Endothelial cell of umbilical vein (primary cell): ENCODE measurements around the gene SIGLEC6. TPM values are rescaled to one million over a fixed set of nuclear protein-coding genes. Genes with fewer than 3 reads are reported as not detected.

Source experiments
- BruUV-seq: library from RNA; stranded (reverse); fragments of 400-500 nt; replicated peaks from 2 replicates; lab custom pipeline; 2021; lab: Mats Ljungman, UMichigan
- CTCF ChIA-PET: fragments of 300-600, 350-600 bp; sonication (Branson Sonifier 250); formaldehyde crosslinking; loops from one replicate; lab custom pipeline; 2021; ENCODE audit warnings: antibody characterized with exemption, inconsistent platforms; lab: Charles Lee
- POLR2A ChIA-PET: fragments of 300-600, 350-600 bp; sonication (Branson Sonifier 250); formaldehyde crosslinking; loops from one replicate; lab custom pipeline; 2021; ENCODE audit warnings: antibody characterized with exemption, inconsistent platforms; lab: Charles Lee
- DNase-seq: peaks from one replicate; pipeline ENCODE4 v3.0.0-alpha.2; 2011; ENCODE audit warnings: low read depth, low spot score
- FAIRE-seq: peaks from 2 replicates; lab custom pipeline; 2011; peaks lifted over from hg19 to GRCh38; lab: Jason Lieb, UNC
- H2AFZ ChIP-seq: 2 replicates; pipeline ENCODE4 v1.6.0; 2012; ENCODE audit warnings: low read depth, low read length, control low read depth, inconsistent platforms
- H3K27ac ChIP-seq: 2 replicates; pipeline ENCODE4 v1.5.1; 2011; ENCODE audit warnings: low read depth, mild to moderate bottlenecking, control low read depth, low read length, moderate library complexity; ENCODE audit not compliant: insufficient read depth
- H3K27me3 ChIP-seq, 2 experiments: 2 replicates each; pipeline versions ENCODE4 v1.6.0 to v1.6.1; 2011; ENCODE audit warnings: low read length in 2 of 2, mixed read lengths in 1 of 2; ENCODE audit not compliant: control insufficient read depth in 2 of 2, insufficient read depth in 2 of 2
- H3K36me3 ChIP-seq, 2 experiments: 2 replicates in 1 of 2; 3 replicates in 1 of 2; pipeline ENCODE4 v1.5.1; 2011; ENCODE audit warnings: low read length in 2 of 2, mild to moderate bottlenecking in 1 of 2, moderate library complexity in 1 of 2; ENCODE audit not compliant: control insufficient read depth in 2 of 2, insufficient read depth in 2 of 2; ENCODE audit errors: extremely low read depth in 1 of 2
- H3K4me1 ChIP-seq: 3 replicates; pipeline ENCODE4 v1.5.1; 2011; ENCODE audit warnings: mild to moderate bottlenecking, low read length; ENCODE audit not compliant: control insufficient read depth, insufficient read depth; ENCODE audit errors: extremely low read depth
- H3K4me2 ChIP-seq: 2 replicates; pipeline ENCODE4 v1.6.1; 2011; ENCODE audit warnings: low read length, control low read depth, mixed read lengths; ENCODE audit not compliant: insufficient read depth
- H3K4me3 ChIP-seq, 3 experiments: fragments of 200-600 bp in 1 of 3; sonication (generic), shearing (Covaris generic) in 1 of 3; replicated peaks in 1 of 3; 2 replicates each; pipeline ENCODE4 v1.5.1; 2011 to 2016; ENCODE audit warnings: control low read depth in 3 of 3, low read length in 3 of 3, mild to moderate bottlenecking in 2 of 3, inconsistent platforms in 1 of 3, low read depth in 1 of 3, moderate library complexity in 1 of 3; ENCODE audit not compliant: insufficient read depth in 1 of 3
- H3K79me2 ChIP-seq: 2 replicates; pipeline ENCODE4 v1.6.0; 2012; ENCODE audit warnings: low read length, inconsistent platforms; ENCODE audit not compliant: control insufficient read depth, insufficient read depth
- H3K9ac ChIP-seq: replicated peaks from 2 replicates; pipeline ENCODE3; 2011; ENCODE audit warnings: low read length, control low read depth; ENCODE audit not compliant: insufficient read depth; ENCODE audit errors: extremely low read depth
- H3K9me1 ChIP-seq: replicated peaks from 3 replicates; pipeline ENCODE4 v1.6.0; 2011; ENCODE audit warnings: mild to moderate bottlenecking, low read length; ENCODE audit not compliant: control insufficient read depth, insufficient read depth; ENCODE audit errors: extremely low read depth
- H3K9me3 ChIP-seq: replicated peaks from 2 replicates; pipeline ENCODE4 v1.5.1; 2012; ENCODE audit warnings: low read length, inconsistent platforms; ENCODE audit not compliant: control insufficient read depth, insufficient read depth
- H4K20me1 ChIP-seq: replicated peaks from 2 replicates; pipeline ENCODE3; 2011; ENCODE audit warnings: mild to moderate bottlenecking, low read length; ENCODE audit not compliant: control insufficient read depth, insufficient read depth; ENCODE audit errors: extremely low read depth
- EZH2 ChIP-seq: IDR thresholded peaks from 2 replicates; pipeline ENCODE4 v1.6.1; 2012; ENCODE audit warnings: borderline replicate concordance, low read depth, mild to moderate bottlenecking, moderate library complexity, low read length, inconsistent platforms; ENCODE audit not compliant: severe bottlenecking
- MAX ChIP-seq: IDR thresholded peaks from 2 replicates; pipeline ENCODE4 v1.6.1; 2011; ENCODE audit not compliant: insufficient read depth, insufficient read length
- POLR2A ChIP-seq: IDR thresholded peaks from 2 replicates; pipeline ENCODE4 v1.6.1; 2012; ENCODE audit warnings: low read depth, mild to moderate bottlenecking, control low read depth, low read length
- POLR2AphosphoS5 ChIP-seq: IDR thresholded peaks from 2 replicates; pipeline ENCODE4 v1.6.1; 2012; ENCODE audit warnings: low read depth, mild to moderate bottlenecking, control low read depth, low read length, moderate library complexity; ENCODE audit not compliant: insufficient read depth
- dilution Hi-C: fragments of 300-500 bp; cut with MboI; formaldehyde crosslinking; loops from one replicate; pipeline ENCODE4 v1.15.0; 2019; ENCODE audit warnings: low sequenced_read_pairs; ENCODE audit not compliant: extremely low pct_ligation_motif_present
- intact Hi-C: fragments of 100-400 bp; cut with micrococcal nuclease; formaldehyde crosslinking; loops from one replicate; pipeline ENCODE4 v1.10.0; 2022
- polyA plus RNA-seq, 4 experiments: library from polyadenylated mRNA; depleted of rRNA in 3 of 4; stranded (reverse) in 3 of 4; unstranded in 1 of 4; fragments of >200 nt; gene quantifications; 2 replicates each; pipeline versions ENCODE4 v1.2.1 to v1.2.3, GENCODE V29; 2011 to 2012; ENCODE audit warnings: missing spikeins in 1 of 4
- total RNA-seq: library from RNA; stranded (reverse); gene quantifications from 2 replicates; pipeline ENCODE4 v1.2.3, GENCODE V29; 2021

Gene SIGLEC6
- total and polyA plus RNA-seq, 2 donors (not counting 3 experiments of a cell fraction or from before 2014, with no cell fraction given), result not detected

DNA sequence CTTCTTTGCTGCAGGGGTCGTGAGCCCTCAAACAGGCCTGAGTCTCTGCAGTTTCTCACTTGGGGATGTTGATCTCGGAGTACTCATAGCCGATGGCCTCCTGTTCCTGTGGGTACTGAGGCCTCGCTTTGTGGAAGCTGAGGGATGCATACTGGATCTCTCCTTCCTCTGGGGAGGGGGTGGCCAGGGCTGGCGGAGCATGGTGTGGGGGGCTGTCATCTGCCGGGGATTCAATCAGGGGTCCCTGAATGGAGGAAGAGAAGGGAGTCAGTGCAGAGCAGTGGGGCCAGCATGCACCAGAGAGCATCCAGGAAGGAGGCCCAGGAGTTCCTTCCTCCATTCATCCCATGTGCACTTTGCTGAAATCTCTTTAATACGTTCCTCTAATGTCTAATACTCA, 39.9 kb downstream of the SIGLEC6 start:
- dilution Hi-C loops, result no loop called here

DNA sequence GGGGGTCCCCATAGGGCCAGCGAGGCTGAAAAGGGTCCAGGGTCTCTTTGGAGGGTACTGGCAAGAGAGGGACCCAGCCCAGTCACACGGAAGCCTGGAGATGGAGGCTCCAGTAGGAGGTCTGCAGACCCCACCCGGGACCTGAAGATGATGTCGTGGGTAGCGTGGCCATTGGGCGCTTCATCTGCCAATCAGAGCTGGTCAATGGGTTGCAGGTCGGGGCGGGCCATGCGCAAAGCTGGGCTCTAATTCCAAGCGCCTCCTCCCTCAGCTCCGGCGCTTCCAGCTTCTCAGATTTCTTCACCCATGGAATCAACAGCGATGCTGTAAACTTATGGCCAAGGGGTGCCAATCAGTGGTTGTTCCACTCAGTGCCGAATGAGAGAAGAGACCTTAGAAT, 40.8 kb downstream of the SIGLEC6 start:
- dilution Hi-C loops, result no loop called here
- H3K27ac ChIP-seq, result no peak overlapping the region

More for the DNA sequence above, 39.9 kb downstream of the SIGLEC6 start:
- H3K36me3 ChIP-seq, result no peaks in the 10 kb centered on the region
- POLR2A ChIA-PET, result no interaction called here
- no peak for TF ChIP-seq MAX
- no peak for TF ChIP-seq EZH2
- H3K9me3 ChIP-seq, result no peaks in the 10 kb centered on the region
- H3K4me2 ChIP-seq, result no peak overlapping the region
- CTCF ChIA-PET, result no interaction called here
- no peaks in the 10 kb centered on the region for H3K9me1 ChIP-seq
- intact Hi-C loops, result no loop called here
- no peaks in the 10 kb centered on the region for H3K79me2 ChIP-seq
- FAIRE-seq (no peak), DNase-seq (no peak)
- no peaks in the 10 kb centered on the region for H3K27me3 ChIP-seq
- H3K9ac ChIP-seq, result no peak overlapping the region
- BruUV-seq, result no TSS peak
- no peak overlapping the region for H2AFZ ChIP-seq
- H4K20me1 ChIP-seq, result no peaks in the 10 kb centered on the region
- H3K4me3 ChIP-seq, result no peak overlapping the region
- no peaks in the 10 kb centered on the region for H3K4me1 ChIP-seq
- no peak overlapping the region for H3K27ac ChIP-seq

More for the DNA sequence above, 40.8 kb downstream of the SIGLEC6 start:
- FAIRE-seq (no peak), DNase-seq (no peak)
- Histone ChIP-seq H3K79me2 (no peaks in the 10 kb centered on the region), H3K27me3 (no peaks in the 10 kb centered on the region), H3K36me3 (no peaks in the 10 kb centered on the region), H3K9ac (no peak overlapping the region), H3K4me2 (no peak overlapping the region), H3K9me1 (no peaks in the 10 kb centered on the region), H3K4me3 (no peak overlapping the region), H3K4me1 (no peaks in the 10 kb centered on the region), H3K9me3 (no peaks in the 10 kb centered on the region), H2AFZ (no peak overlapping the region), H4K20me1 (no peaks in the 10 kb centered on the region)
- CTCF ChIA-PET, result no interaction called here
- intact Hi-C loops, result no loop called here
- no peak for TF ChIP-seq POLR2A
- TF ChIP-seq POLR2AphosphoS5, result no peak
- no TSS peak for BruUV-seq
- POLR2A ChIA-PET, result no interaction called here
